Measurements from ENCODE around the gene PUM1. TPM values are rescaled to one million over a fixed set of nuclear protein-coding genes. Genes with fewer than 3 reads are reported as not detected.
A peak's percentile ranks its signal among the peaks of the same experiment; 100 is the strongest.

Gene PUM1
- total and polyA plus RNA-seq, 2 donors (not counting 1 experiment from before 2014, with no cell fraction given) = 59.3 to 70.5 TPM

DNA sequence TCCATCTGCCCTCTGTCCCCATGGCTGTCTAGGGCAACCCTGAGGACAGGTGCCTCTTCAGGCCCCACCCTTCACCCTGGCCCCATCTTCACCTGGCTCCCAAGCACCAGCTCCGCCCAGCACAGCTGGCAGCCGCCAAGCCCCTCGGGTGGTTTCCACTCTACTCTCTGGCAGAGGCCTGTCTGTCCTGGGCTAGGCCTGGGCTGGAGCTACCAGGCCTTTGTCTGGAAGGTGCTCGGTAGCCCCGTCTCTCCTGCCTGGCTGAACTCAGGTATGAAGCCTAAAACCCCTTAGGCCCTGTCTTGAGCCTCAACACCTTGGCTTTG, 174.3 kb downstream of the PUM1 start:
- H3K36me3 ChIP-seq (ENCODE audit: control insufficient read depth, insufficient read depth, low read length) = no peaks in the 10 kb centered on the region
- no peak overlapping the region for H3K27ac ChIP-seq (ENCODE audit: insufficient read depth, low read length)
- no peak overlapping the region for H2AFZ ChIP-seq (ENCODE audit: low read length)
- H3K4me3 ChIP-seq (replicated peaks in 1 of 4; ENCODE audit: control extremely low read depth in 1 of 4, insufficient read depth in 1 of 4, low read depth in 3 of 4, low read length in 4 of 4) = no peak overlapping the region
- peaks cover 16% of the 10 kb centered on the region for H3K4me1 ChIP-seq (ENCODE audit: control insufficient read depth, extremely low read depth, insufficient read depth, low read length)
- no peak overlapping the region for H3K4me2 ChIP-seq (ENCODE audit: extremely low read depth, insufficient read depth, low read length)
- no peaks in the 10 kb centered on the region for H3K9me3 ChIP-seq (ENCODE audit: control insufficient read depth, insufficient read depth, low read depth, low read length)
- no peak overlapping the region for H3K9ac ChIP-seq (ENCODE audit: insufficient read depth, low read length)
- DNase-seq (ENCODE audit: low read depth in 2 of 2) = no peak
- peaks cover 2% of the 10 kb centered on the region for H3K79me2 ChIP-seq (ENCODE audit: control insufficient read depth, insufficient read depth, low read length)
- TF ChIP-seq, protein P1, sequence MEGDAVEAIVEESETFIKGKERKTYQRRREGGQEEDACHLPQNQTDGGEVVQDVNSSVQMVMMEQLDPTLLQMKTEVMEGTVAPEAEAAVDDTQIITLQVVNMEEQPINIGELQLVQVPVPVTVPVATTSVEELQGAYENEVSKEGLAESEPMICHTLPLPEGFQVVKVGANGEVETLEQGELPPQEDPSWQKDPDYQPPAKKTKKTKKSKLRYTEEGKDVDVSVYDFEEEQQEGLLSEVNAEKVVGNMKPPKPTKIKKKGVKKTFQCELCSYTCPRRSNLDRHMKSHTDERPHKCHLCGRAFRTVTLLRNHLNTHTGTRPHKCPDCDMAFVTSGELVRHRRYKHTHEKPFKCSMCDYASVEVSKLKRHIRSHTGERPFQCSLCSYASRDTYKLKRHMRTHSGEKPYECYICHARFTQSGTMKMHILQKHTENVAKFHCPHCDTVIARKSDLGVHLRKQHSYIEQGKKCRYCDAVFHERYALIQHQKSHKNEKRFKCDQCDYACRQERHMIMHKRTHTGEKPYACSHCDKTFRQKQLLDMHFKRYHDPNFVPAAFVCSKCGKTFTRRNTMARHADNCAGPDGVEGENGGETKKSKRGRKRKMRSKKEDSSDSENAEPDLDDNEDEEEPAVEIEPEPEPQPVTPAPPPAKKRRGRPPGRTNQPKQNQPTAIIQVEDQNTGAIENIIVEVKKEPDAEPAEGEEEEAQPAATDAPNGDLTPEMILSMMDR (conservative IDR thresholded peaks at IDR 0.05 in 1 of 2, IDR thresholded peaks at IDR 0.05 in 1 of 2; ENCODE audit: low read depth in 1 of 2, low read length in 2 of 2) = no peak
- TF ChIP-seq EZH2 (IDR thresholded peaks at IDR 0.05; ENCODE audit: low read length, missing control alignments) = no peak
- no peaks in the 10 kb centered on the region for H4K20me1 ChIP-seq (ENCODE audit: control insufficient read depth, extremely low read depth, insufficient read depth, low read length)
- H3K27me3 ChIP-seq (ENCODE audit: control insufficient read depth, insufficient read depth, low read length) = no peaks in the 10 kb centered on the region

DNA sequence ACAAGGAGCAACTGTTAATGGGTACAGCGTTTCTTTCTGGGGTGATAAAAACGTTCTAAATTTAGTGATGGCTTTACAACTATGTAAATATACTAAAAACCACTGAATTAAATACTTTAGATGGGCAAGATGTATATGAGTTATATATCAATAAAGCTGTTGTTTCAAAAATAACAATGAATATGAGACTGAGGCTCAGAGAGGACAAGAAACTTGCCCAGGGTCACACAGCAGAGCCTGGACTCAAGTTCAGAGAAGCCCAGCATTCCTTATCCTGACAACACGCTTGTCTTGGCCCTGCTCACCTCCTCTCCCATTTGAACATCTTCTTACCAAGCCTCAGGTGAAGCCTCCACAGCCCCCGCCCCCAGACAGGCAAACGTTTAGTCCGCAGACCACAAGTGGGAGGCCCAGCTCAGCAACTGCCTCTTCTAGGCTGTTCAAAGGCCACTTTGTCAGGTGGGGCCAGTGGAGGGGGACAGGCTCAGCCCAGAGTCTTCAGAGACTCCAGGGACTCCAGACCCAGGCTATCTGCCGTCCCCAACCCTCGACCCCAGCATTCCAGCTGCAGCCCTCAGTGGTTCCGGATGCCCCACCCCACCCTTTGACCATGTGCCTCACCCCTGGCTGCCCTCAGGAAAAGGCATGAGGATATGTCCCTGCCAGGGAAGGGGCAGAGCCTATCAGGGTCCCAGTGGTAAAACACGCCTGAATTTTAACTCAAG, 174.9 kb downstream of the PUM1 start:
- no peak overlapping the region for H2AFZ ChIP-seq (ENCODE audit: low read length)
- H3K4me2 ChIP-seq (ENCODE audit: extremely low read depth, insufficient read depth, low read length) = no peak overlapping the region
- no peak for TF ChIP-seq EZH2 (IDR thresholded peaks at IDR 0.05; ENCODE audit: low read length, missing control alignments)
- TF ChIP-seq, protein P1 (conservative IDR thresholded peaks at IDR 0.05 in 1 of 2, IDR thresholded peaks at IDR 0.05 in 1 of 2; ENCODE audit: low read depth in 1 of 2, low read length in 2 of 2) = no peak
- peaks cover 16% of the 10 kb centered on the region for H3K4me1 ChIP-seq (ENCODE audit: control insufficient read depth, extremely low read depth, insufficient read depth, low read length)
- H3K27ac ChIP-seq (ENCODE audit: insufficient read depth, low read length) = no peak overlapping the region
- H3K79me2 ChIP-seq (ENCODE audit: control insufficient read depth, insufficient read depth, low read length) = peaks cover 2% of the 10 kb centered on the region
- H3K36me3 ChIP-seq (ENCODE audit: control insufficient read depth, insufficient read depth, low read length) = no peaks in the 10 kb centered on the region
- no peaks in the 10 kb centered on the region for H3K27me3 ChIP-seq (ENCODE audit: control insufficient read depth, insufficient read depth, low read length)
- no peak overlapping the region for H3K4me3 ChIP-seq (replicated peaks in 1 of 4; ENCODE audit: control extremely low read depth in 1 of 4, insufficient read depth in 1 of 4, low read depth in 3 of 4, low read length in 4 of 4)
- H3K9me3 ChIP-seq (ENCODE audit: control insufficient read depth, insufficient read depth, low read depth, low read length) = no peaks in the 10 kb centered on the region
- H4K20me1 ChIP-seq (ENCODE audit: control insufficient read depth, extremely low read depth, insufficient read depth, low read length) = no peaks in the 10 kb centered on the region
- no peak overlapping the region for H3K9ac ChIP-seq (ENCODE audit: insufficient read depth, low read length)
- no peak for DNase-seq (ENCODE audit: low read depth in 2 of 2)

DNA sequence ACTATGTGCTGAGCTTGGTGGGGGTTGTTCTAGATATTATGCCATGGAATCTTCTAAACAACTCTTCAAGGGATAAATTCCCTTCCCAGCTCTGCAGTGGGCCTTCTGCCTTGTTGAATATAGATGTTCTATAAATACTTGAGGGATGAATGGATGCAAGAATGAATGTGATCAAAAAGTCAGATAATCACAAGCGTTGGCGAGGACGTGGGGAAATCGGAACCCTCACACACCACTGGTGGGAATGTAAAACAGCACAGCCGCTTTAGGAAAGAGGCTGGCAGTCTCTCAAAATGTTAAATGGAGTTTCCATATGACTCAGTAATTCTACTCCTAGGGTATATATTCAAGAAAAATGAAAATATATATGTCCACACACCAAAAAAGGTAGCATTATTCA, 176.0 kb downstream of the PUM1 start:
- no peak overlapping the region for H3K27ac ChIP-seq (ENCODE audit: insufficient read depth, low read length)
- H3K27me3 ChIP-seq (ENCODE audit: control insufficient read depth, insufficient read depth, low read length) = no peaks in the 10 kb centered on the region
- H3K4me1 ChIP-seq (ENCODE audit: control insufficient read depth, extremely low read depth, insufficient read depth, low read length) = peaks cover 16% of the 10 kb centered on the region
- TF ChIP-seq EZH2 (IDR thresholded peaks at IDR 0.05; ENCODE audit: low read length, missing control alignments) = no peak
- TF ChIP-seq, protein P1 (conservative IDR thresholded peaks at IDR 0.05 in 1 of 2, IDR thresholded peaks at IDR 0.05 in 1 of 2; ENCODE audit: low read depth in 1 of 2, low read length in 2 of 2) = no peak
- H3K79me2 ChIP-seq (ENCODE audit: control insufficient read depth, insufficient read depth, low read length) = peaks cover 2% of the 10 kb centered on the region
- H3K4me3 ChIP-seq (replicated peaks in 1 of 4; ENCODE audit: control extremely low read depth in 1 of 4, insufficient read depth in 1 of 4, low read depth in 3 of 4, low read length in 4 of 4) = no peak overlapping the region
- H4K20me1 ChIP-seq (ENCODE audit: control insufficient read depth, extremely low read depth, insufficient read depth, low read length) = no peaks in the 10 kb centered on the region
- H2AFZ ChIP-seq (ENCODE audit: low read length) = no peak overlapping the region
- no peak overlapping the region for H3K9ac ChIP-seq (ENCODE audit: insufficient read depth, low read length)
- DNase-seq (ENCODE audit: low read depth in 2 of 2) = peak in 1 of 2 donors; percentile 76
- no peaks in the 10 kb centered on the region for H3K36me3 ChIP-seq (ENCODE audit: control insufficient read depth, insufficient read depth, low read length)
- H3K4me2 ChIP-seq (ENCODE audit: extremely low read depth, insufficient read depth, low read length) = no peak overlapping the region
- H3K9me3 ChIP-seq (ENCODE audit: control insufficient read depth, insufficient read depth, low read depth, low read length) = no peaks in the 10 kb centered on the region
